ENCODE data around the gene VASH2.

DNA sequence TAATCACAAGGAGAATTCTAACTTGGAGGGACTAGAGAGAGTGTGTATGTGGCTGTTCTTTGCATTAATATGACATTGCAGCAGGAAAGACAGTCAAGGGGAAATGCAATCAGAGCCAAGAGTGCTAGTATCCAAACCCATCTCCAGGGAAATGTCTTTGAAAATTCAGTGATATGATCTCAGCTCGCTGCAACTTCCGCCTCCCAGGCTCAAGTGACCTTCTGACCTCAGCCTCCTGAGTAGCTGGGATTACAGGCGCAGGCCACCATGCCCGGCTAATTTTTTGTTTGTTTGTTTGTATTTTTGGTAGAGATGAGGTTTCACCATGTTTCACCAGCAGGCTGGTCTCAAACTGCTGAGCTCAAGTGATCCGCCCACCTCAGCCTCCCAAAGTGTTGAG is 16.3 kb downstream of the VASH2 start:
- TF ChIP-seq, protein P1, sequence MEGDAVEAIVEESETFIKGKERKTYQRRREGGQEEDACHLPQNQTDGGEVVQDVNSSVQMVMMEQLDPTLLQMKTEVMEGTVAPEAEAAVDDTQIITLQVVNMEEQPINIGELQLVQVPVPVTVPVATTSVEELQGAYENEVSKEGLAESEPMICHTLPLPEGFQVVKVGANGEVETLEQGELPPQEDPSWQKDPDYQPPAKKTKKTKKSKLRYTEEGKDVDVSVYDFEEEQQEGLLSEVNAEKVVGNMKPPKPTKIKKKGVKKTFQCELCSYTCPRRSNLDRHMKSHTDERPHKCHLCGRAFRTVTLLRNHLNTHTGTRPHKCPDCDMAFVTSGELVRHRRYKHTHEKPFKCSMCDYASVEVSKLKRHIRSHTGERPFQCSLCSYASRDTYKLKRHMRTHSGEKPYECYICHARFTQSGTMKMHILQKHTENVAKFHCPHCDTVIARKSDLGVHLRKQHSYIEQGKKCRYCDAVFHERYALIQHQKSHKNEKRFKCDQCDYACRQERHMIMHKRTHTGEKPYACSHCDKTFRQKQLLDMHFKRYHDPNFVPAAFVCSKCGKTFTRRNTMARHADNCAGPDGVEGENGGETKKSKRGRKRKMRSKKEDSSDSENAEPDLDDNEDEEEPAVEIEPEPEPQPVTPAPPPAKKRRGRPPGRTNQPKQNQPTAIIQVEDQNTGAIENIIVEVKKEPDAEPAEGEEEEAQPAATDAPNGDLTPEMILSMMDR (IDR thresholded peaks at IDR 0.05 in 4 of 5, conservative IDR thresholded peaks at IDR 0.05 in 1 of 5) = no peak
- no peak for TF ChIP-seq POLR2A (IDR thresholded peaks at IDR 0.05)

Measured in gastrocnemius medialis (tissue), 4 donors.